GM12878 (cell line): ENCODE results near the gene ADPRHL1. TPM values are rescaled to one million over a fixed set of nuclear protein-coding genes. Genes with fewer than 3 reads are reported as not detected.

Experiments used
- BHLHE40 ChIP-seq, 2 experiments: fragments of 450-650 bp in 1 of 2; IDR thresholded peaks; 2 replicates each; pipeline ENCODE4 v1.6.1; 2011 to 2017; ENCODE audit warnings: low read depth in 2 of 2, borderline replicate concordance in 1 of 2, improper control_type of control experiment in 1 of 2, low read length in 1 of 2, mild to moderate bottlenecking in 1 of 2
- BRCA1 ChIP-seq: IDR thresholded peaks from 2 replicates; pipeline ENCODE4 v1.6.1; 2011; ENCODE audit warnings: low read depth, low read length, improper control_type of control experiment
- IRF4 ChIP-seq: IDR thresholded peaks from 2 replicates; pipeline ENCODE4 v1.6.1; 2011; ENCODE audit warnings: low read depth, low read length
- POU2F2 ChIP-seq: IDR thresholded peaks from 3 replicates; pipeline ENCODE4 v1.6.1; 2011; ENCODE audit warnings: low read depth, mild to moderate bottlenecking, low read length, borderline replicate concordance
- RBBP5 ChIP-seq: fragments of 200-600 bp; sonication (generic); conservative IDR thresholded peaks from 2 replicates; pipeline ENCODE4 v1.6.1; 2016
- RELA ChIP-seq: fragments of 450-650 bp; IDR thresholded peaks from 2 replicates; pipeline ENCODE4 v1.8.0; 2014; ENCODE audit warnings: borderline replicate concordance; ENCODE audit not compliant: partially characterized antibody
- SIN3A ChIP-seq: IDR thresholded peaks from 2 replicates; pipeline ENCODE4 v1.6.1; 2012; ENCODE audit warnings: low read depth, low read length, improper control_type of control experiment
- SMARCA5 ChIP-seq: fragments of 450-650 bp; IDR thresholded peaks from 2 replicates; pipeline ENCODE4 v1.6.1; 2017; ENCODE audit warnings: mild to moderate bottlenecking
- ZNF217 ChIP-seq: fragments of 450-650 bp; IDR thresholded peaks from 2 replicates; pipeline ENCODE4 v1.6.1; 2017; ENCODE audit warnings: antibody characterized with exemption, mild to moderate bottlenecking
- polyA plus RNA-seq, 11 experiments: library from polyadenylated mRNA; depleted of rRNA in 4 of 11; unstranded in 6 of 11; stranded (reverse) in 5 of 11; fragments of >200 nt; fragmentation: Nextera tagmentation in 4 of 11; fragmentation: Illumina TruSeq in 1 of 11; extraction: Ambion mirVana in 4 of 11; extraction: Trizol in 1 of 11; gene quantifications; 1 replicate in 1 of 11; 2 replicates in 10 of 11; pipeline versions ENCODE4 v1.2.1 to v1.2.3, GENCODE V29; 2011 to 2016; ENCODE audit warnings: inconsistent platforms in 2 of 11, missing spikeins in 2 of 11, low read depth in 1 of 11
- total RNA-seq, 4 experiments: library from RNA; depleted of rRNA in 3 of 4; stranded (reverse); fragments of >200 nt in 3 of 4; fragmentation: Illumina TruSeq in 1 of 4; extraction: Trizol in 1 of 4; gene quantifications; 2 replicates each; pipeline versions ENCODE4 v1.2.1 to v1.2.3, GENCODE V29; 2013 to 2021
- TF ChIP-seq, protein P1 (sequence below): fragments of 450-650 bp; formaldehyde crosslinking; IDR thresholded peaks from 2 replicates; pipeline ENCODE4 v1.4.0; 2020; ENCODE audit warnings: mild to moderate bottlenecking, moderate library complexity
- TF ChIP-seq, protein P2 (sequence below): IDR thresholded peaks from 2 replicates; pipeline ENCODE4 v1.6.1; 2011; ENCODE audit warnings: borderline replicate concordance, low read depth, mild to moderate bottlenecking, moderate library complexity, mixed read lengths, low read length; ENCODE audit not compliant: insufficient read depth; ENCODE audit errors: extremely low read length
- TF ChIP-seq, protein P3 (sequence below): fragments of 450-650 bp; IDR thresholded peaks from 2 replicates; pipeline ENCODE4 v1.6.1; 2017; ENCODE audit warnings: antibody characterized with exemption, mild to moderate bottlenecking, moderate library complexity

Gene ADPRHL1
- total and polyA plus RNA-seq, 10 of the 15 experiments (the other 5 are each of a cell fraction or from before 2014, with no cell fraction given) = 0.05 to 1.9 (median 1.0) TPM

DNA sequence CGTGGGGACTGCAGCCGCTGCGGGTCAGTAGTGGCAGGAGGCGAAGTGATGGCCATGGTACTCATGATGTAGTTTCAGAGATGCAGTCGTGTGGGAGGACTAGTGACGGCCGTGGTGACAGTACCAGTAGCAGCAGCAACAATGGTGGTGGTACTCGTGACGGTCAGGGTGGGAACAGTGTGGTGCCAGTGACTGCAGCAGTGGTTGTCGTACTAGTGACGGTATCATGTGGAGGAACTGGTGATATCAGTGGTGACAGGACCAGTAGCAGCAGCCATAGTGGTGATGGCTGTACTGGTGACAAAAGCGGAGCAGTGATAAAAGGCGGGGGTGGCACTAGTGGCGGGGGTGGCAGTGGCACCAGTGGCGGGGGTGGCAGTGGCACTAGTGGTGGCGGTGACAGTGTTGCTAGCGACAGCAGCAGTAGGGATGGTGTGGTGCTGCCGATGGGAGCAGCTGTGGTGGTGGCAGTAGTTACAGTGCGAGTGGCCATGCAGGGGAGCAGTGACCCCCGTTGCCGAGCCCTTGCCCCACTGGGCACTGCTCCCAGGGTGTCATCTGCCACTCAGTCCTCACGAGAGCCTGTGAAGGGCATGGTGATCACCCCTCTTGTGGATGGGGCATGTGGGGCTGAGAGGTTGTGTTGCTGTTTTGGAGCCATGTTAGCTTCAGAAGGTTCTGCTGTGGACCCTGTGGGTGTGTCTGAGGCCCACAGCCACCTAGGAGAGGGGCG, 22.7 kb downstream of the ADPRHL1 start (continued):
- TF ChIP-seq BHLHE40 (IDR thresholded peaks at IDR 0.05; ENCODE audit: borderline replicate concordance in 1 of 2, low read depth in 2 of 2, low read length in 1 of 2) (no peak), RELA (no peak), ZNF217 (no peak), IRF4 (no peak), SMARCA5 (no peak), RBBP5 (no peak), POU2F2 (no peak), BRCA1 (no peak), SIN3A (no peak)
- TF ChIP-seq, protein P1, sequence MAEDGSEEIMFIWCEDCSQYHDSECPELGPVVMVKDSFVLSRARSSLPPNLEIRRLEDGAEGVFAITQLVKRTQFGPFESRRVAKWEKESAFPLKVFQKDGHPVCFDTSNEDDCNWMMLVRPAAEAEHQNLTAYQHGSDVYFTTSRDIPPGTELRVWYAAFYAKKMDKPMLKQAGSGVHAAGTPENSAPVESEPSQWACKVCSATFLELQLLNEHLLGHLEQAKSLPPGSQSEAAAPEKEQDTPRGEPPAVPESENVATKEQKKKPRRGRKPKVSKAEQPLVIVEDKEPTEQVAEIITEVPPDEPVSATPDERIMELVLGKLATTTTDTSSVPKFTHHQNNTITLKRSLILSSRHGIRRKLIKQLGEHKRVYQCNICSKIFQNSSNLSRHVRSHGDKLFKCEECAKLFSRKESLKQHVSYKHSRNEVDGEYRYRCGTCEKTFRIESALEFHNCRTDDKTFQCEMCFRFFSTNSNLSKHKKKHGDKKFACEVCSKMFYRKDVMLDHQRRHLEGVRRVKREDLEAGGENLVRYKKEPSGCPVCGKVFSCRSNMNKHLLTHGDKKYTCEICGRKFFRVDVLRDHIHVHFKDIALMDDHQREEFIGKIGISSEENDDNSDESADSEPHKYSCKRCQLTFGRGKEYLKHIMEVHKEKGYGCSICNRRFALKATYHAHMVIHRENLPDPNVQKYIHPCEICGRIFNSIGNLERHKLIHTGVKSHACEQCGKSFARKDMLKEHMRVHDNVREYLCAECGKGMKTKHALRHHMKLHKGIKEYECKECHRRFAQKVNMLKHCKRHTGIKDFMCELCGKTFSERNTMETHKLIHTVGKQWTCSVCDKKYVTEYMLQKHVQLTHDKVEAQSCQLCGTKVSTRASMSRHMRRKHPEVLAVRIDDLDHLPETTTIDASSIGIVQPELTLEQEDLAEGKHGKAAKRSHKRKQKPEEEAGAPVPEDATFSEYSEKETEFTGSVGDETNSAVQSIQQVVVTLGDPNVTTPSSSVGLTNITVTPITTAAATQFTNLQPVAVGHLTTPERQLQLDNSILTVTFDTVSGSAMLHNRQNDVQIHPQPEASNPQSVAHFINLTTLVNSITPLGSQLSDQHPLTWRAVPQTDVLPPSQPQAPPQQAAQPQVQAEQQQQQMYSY = no peak
- TF ChIP-seq, protein P2, sequence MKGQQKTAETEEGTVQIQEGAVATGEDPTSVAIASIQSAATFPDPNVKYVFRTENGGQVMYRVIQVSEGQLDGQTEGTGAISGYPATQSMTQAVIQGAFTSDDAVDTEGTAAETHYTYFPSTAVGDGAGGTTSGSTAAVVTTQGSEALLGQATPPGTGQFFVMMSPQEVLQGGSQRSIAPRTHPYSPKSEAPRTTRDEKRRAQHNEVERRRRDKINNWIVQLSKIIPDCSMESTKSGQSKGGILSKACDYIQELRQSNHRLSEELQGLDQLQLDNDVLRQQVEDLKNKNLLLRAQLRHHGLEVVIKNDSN = no peak
- TF ChIP-seq, protein P3, sequence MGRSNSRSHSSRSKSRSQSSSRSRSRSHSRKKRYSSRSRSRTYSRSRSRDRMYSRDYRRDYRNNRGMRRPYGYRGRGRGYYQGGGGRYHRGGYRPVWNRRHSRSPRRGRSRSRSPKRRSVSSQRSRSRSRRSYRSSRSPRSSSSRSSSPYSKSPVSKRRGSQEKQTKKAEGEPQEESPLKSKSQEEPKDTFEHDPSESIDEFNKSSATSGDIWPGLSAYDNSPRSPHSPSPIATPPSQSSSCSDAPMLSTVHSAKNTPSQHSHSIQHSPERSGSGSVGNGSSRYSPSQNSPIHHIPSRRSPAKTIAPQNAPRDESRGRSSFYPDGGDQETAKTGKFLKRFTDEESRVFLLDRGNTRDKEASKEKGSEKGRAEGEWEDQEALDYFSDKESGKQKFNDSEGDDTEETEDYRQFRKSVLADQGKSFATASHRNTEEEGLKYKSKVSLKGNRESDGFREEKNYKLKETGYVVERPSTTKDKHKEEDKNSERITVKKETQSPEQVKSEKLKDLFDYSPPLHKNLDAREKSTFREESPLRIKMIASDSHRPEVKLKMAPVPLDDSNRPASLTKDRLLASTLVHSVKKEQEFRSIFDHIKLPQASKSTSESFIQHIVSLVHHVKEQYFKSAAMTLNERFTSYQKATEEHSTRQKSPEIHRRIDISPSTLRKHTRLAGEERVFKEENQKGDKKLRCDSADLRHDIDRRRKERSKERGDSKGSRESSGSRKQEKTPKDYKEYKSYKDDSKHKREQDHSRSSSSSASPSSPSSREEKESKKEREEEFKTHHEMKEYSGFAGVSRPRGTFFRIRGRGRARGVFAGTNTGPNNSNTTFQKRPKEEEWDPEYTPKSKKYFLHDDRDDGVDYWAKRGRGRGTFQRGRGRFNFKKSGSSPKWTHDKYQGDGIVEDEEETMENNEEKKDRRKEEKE = no peak
